WTC11 (cell line): Measurements from ENCODE around the gene SPSB3.
"Not testable (repeated sequence)": the region's sequence is repeated elsewhere in the genome, so short reads cannot be mapped to it uniquely, and the experiment has no call there.

Experiments
- CREB1 ChIP-seq: sonication (generic); formaldehyde crosslinking; IDR thresholded peaks from 2 replicates; pipeline ENCODE4 v1.8.0; 2023; ENCODE audit warnings: mild to moderate bottlenecking, missing genetic modification reagents
- IRF2 ChIP-seq: sonication (generic); formaldehyde crosslinking; IDR thresholded peaks from 2 replicates; pipeline ENCODE4 v1.8.0; 2022; ENCODE audit warnings: low read depth, missing genetic modification reagents, borderline replicate concordance
- NFYB ChIP-seq: sonication (generic); formaldehyde crosslinking; conservative IDR thresholded peaks from 2 replicates; pipeline ENCODE4 v1.8.0; 2022; ENCODE audit warnings: low read depth, missing genetic modification reagents
- RELA ChIP-seq: sonication (generic); formaldehyde crosslinking; IDR thresholded peaks from 2 replicates; pipeline ENCODE4 v1.8.1; 2022; ENCODE audit warnings: missing genetic modification reagents, mild to moderate bottlenecking, borderline replicate concordance
- SP1 ChIP-seq: sonication (generic); formaldehyde crosslinking; conservative IDR thresholded peaks from 2 replicates; pipeline ENCODE4 v1.8.1; 2022; ENCODE audit warnings: missing genetic modification reagents
- TEAD4 ChIP-seq: sonication (generic); formaldehyde crosslinking; IDR thresholded peaks from 2 replicates; pipeline ENCODE4 v1.8.0; 2022; ENCODE audit warnings: mild to moderate bottlenecking, missing genetic modification reagents
- ZNF138 ChIP-seq: sonication (generic); formaldehyde crosslinking; conservative IDR thresholded peaks from 2 replicates; pipeline ENCODE4 v1.8.1; 2022; ENCODE audit warnings: mild to moderate bottlenecking, moderate library complexity, missing genetic modification reagents
- TF ChIP-seq, protein P1 (sequence below): fragments of 200-600 bp; IDR thresholded peaks from 2 replicates; pipeline ENCODE4 v1.8.0; 2022; ENCODE audit warnings: antibody characterized with exemption
- TF ChIP-seq, protein P2 (sequence below): sonication (generic); formaldehyde crosslinking; conservative IDR thresholded peaks from 2 replicates; pipeline ENCODE4 v1.8.1; 2022; ENCODE audit warnings: mild to moderate bottlenecking, missing genetic modification reagents
- TF ChIP-seq, protein P3 (sequence below): sonication (generic); formaldehyde crosslinking; IDR thresholded peaks from 2 replicates; pipeline ENCODE4 v1.8.1; 2022; ENCODE audit warnings: mild to moderate bottlenecking, missing genetic modification reagents, moderate library complexity, borderline replicate concordance
- TF ChIP-seq, protein P4 (sequence below): sonication (generic); formaldehyde crosslinking; IDR thresholded peaks from 2 replicates; pipeline ENCODE4 v1.8.0; 2022; ENCODE audit warnings: mild to moderate bottlenecking, missing genetic modification reagents
- TF ChIP-seq, protein P5 (sequence below): sonication (generic); formaldehyde crosslinking; IDR thresholded peaks from 2 replicates; pipeline ENCODE4 v1.8.0; 2022; ENCODE audit warnings: mild to moderate bottlenecking, missing genetic modification reagents
- TF ChIP-seq, protein P6 (sequence below): sonication (generic); formaldehyde crosslinking; IDR thresholded peaks from 2 replicates; pipeline ENCODE4 v1.8.1; 2022; ENCODE audit warnings: mild to moderate bottlenecking, moderate library complexity, missing genetic modification reagents
- TF ChIP-seq, protein P7 (sequence below): sonication (generic); formaldehyde crosslinking; IDR thresholded peaks from 2 replicates; pipeline ENCODE4 v1.8.0; 2022; ENCODE audit warnings: missing genetic modification reagents

DNA sequence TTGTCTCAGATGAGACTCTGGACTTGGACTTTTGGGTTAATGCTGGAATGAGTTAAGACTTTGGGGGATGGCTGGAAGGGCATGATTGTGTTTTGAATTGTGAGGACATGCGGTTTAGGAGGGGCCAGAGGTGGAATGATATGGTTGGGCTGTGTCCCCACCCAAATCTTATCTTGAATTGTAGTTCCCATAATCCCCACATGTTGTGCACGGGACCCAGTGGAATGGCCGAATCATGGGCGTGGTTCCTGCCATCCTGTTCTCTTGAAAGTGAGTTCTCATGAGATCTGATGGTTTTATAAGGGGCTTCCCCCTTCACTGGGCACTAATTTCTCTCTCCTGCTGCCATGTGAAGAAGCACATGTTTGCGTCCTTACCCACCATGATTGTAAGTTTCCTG, 16.9 kb upstream of the SPSB3 start:
- TF ChIP-seq, protein P1, sequence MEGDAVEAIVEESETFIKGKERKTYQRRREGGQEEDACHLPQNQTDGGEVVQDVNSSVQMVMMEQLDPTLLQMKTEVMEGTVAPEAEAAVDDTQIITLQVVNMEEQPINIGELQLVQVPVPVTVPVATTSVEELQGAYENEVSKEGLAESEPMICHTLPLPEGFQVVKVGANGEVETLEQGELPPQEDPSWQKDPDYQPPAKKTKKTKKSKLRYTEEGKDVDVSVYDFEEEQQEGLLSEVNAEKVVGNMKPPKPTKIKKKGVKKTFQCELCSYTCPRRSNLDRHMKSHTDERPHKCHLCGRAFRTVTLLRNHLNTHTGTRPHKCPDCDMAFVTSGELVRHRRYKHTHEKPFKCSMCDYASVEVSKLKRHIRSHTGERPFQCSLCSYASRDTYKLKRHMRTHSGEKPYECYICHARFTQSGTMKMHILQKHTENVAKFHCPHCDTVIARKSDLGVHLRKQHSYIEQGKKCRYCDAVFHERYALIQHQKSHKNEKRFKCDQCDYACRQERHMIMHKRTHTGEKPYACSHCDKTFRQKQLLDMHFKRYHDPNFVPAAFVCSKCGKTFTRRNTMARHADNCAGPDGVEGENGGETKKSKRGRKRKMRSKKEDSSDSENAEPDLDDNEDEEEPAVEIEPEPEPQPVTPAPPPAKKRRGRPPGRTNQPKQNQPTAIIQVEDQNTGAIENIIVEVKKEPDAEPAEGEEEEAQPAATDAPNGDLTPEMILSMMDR, result not testable (repeated sequence)
- TF ChIP-seq, protein P2, sequence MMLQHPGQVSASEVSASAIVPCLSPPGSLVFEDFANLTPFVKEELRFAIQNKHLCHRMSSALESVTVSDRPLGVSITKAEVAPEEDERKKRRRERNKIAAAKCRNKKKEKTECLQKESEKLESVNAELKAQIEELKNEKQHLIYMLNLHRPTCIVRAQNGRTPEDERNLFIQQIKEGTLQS, result not testable (repeated sequence)
- TF ChIP-seq IRF2, ZNF138, RELA, TEAD4, NFYB, CREB1, SP1 (CRISPR knock-in tag): not testable (repeated sequence)
- TF ChIP-seq, protein P3, sequence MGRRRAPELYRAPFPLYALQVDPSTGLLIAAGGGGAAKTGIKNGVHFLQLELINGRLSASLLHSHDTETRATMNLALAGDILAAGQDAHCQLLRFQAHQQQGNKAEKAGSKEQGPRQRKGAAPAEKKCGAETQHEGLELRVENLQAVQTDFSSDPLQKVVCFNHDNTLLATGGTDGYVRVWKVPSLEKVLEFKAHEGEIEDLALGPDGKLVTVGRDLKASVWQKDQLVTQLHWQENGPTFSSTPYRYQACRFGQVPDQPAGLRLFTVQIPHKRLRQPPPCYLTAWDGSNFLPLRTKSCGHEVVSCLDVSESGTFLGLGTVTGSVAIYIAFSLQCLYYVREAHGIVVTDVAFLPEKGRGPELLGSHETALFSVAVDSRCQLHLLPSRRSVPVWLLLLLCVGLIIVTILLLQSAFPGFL (CRISPR knock-in tag), result not testable (repeated sequence)
- TF ChIP-seq, protein P4, sequence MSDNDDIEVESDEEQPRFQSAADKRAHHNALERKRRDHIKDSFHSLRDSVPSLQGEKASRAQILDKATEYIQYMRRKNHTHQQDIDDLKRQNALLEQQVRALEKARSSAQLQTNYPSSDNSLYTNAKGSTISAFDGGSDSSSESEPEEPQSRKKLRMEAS (CRISPR knock-in tag), result not testable (repeated sequence)
- TF ChIP-seq, protein P5, sequence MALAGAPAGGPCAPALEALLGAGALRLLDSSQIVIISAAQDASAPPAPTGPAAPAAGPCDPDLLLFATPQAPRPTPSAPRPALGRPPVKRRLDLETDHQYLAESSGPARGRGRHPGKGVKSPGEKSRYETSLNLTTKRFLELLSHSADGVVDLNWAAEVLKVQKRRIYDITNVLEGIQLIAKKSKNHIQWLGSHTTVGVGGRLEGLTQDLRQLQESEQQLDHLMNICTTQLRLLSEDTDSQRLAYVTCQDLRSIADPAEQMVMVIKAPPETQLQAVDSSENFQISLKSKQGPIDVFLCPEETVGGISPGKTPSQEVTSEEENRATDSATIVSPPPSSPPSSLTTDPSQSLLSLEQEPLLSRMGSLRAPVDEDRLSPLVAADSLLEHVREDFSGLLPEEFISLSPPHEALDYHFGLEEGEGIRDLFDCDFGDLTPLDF, result not testable (repeated sequence)
- TF ChIP-seq, protein P6, sequence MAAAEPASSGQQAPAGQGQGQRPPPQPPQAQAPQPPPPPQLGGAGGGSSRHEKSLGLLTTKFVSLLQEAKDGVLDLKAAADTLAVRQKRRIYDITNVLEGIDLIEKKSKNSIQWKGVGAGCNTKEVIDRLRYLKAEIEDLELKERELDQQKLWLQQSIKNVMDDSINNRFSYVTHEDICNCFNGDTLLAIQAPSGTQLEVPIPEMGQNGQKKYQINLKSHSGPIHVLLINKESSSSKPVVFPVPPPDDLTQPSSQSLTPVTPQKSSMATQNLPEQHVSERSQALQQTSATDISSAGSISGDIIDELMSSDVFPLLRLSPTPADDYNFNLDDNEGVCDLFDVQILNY (CRISPR knock-in tag), result not testable (repeated sequence)
- TF ChIP-seq, protein P7, sequence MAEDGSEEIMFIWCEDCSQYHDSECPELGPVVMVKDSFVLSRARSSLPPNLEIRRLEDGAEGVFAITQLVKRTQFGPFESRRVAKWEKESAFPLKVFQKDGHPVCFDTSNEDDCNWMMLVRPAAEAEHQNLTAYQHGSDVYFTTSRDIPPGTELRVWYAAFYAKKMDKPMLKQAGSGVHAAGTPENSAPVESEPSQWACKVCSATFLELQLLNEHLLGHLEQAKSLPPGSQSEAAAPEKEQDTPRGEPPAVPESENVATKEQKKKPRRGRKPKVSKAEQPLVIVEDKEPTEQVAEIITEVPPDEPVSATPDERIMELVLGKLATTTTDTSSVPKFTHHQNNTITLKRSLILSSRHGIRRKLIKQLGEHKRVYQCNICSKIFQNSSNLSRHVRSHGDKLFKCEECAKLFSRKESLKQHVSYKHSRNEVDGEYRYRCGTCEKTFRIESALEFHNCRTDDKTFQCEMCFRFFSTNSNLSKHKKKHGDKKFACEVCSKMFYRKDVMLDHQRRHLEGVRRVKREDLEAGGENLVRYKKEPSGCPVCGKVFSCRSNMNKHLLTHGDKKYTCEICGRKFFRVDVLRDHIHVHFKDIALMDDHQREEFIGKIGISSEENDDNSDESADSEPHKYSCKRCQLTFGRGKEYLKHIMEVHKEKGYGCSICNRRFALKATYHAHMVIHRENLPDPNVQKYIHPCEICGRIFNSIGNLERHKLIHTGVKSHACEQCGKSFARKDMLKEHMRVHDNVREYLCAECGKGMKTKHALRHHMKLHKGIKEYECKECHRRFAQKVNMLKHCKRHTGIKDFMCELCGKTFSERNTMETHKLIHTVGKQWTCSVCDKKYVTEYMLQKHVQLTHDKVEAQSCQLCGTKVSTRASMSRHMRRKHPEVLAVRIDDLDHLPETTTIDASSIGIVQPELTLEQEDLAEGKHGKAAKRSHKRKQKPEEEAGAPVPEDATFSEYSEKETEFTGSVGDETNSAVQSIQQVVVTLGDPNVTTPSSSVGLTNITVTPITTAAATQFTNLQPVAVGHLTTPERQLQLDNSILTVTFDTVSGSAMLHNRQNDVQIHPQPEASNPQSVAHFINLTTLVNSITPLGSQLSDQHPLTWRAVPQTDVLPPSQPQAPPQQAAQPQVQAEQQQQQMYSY (CRISPR knock-in tag), result not testable (repeated sequence)
